GM12872 (cell line): Measurements from ENCODE around the gene OPN1MW3.

Experiments
- CTCF ChIP-seq: IDR thresholded peaks from 3 replicates; pipeline ENCODE4 v1.5.1; 2011; ENCODE audit warnings: low read depth, mild to moderate bottlenecking, low read length, moderate library complexity; ENCODE audit not compliant: insufficient read depth

OPN1MW3 gene

GRCh38 chrX:154303476-154303875, 46.1 kb downstream of the OPN1MW3 start:
- no peak for TF ChIP-seq CTCF

GRCh38 chrX:154304846-154305245, 47.5 kb downstream of the OPN1MW3 start:
- no peak for TF ChIP-seq CTCF

GRCh38 chrX:154305541-154306205, 48.3 kb downstream of the OPN1MW3 start:
- TF ChIP-seq CTCF, result no peak

- TF ChIP-seq CTCF, result no peak
Measured at GRCh38 chrX:154307202-154307601, 49.8 kb downstream of the OPN1MW3 start.

- TF ChIP-seq CTCF, result peak; percentile 83
Measured at GRCh38 chrX:154308108-154308946, 50.9 kb downstream of the OPN1MW3 start.

- no peak for TF ChIP-seq CTCF
Measured at GRCh38 chrX:154309041-154309775, 51.8 kb downstream of the OPN1MW3 start.
